Bronchial smooth muscle cell (primary cell): ENCODE data around the gene SPDYE4. TPM values are rescaled to one million over a fixed set of nuclear protein-coding genes. Genes with fewer than 3 reads are reported as not detected.

Experiments used
- total RNA-seq: library from RNA; depleted of rRNA; stranded (reverse); fragments of >200 nt; gene quantifications from 2 replicates; pipeline ENCODE4 v1.2.1, GENCODE V29; 2014

The SPDYE4 gene
- not detected in 2 replicates for total RNA-seq

DNA sequence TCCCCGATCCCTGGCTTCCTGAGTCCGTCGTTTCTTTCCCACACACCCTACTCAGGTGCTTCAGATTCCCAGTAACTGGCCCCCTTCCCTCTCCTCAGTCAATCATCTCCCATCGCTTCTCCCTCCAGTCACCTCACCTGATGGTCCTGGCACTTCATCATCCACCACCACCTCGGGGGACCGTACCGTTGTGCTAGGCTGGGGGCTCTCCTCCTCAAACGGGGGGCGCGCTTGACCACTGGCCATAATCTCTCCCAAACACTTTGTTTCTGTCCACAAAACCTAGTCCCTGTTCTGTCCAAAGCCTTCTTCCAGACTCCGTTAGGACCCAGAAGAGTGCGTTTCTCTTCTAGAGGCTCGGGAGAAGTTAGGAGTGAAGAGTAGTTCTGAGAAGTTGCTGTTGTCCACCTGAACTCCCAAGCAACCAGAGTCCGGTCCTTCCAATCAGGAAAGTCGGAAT lies at the start of gene SPDYE4:
SPDYE4 (minus strand) TSS at position 410 of the 460 bp plus-strand sequence; CDS start at position 246, 164 bp downstream.

DNA sequence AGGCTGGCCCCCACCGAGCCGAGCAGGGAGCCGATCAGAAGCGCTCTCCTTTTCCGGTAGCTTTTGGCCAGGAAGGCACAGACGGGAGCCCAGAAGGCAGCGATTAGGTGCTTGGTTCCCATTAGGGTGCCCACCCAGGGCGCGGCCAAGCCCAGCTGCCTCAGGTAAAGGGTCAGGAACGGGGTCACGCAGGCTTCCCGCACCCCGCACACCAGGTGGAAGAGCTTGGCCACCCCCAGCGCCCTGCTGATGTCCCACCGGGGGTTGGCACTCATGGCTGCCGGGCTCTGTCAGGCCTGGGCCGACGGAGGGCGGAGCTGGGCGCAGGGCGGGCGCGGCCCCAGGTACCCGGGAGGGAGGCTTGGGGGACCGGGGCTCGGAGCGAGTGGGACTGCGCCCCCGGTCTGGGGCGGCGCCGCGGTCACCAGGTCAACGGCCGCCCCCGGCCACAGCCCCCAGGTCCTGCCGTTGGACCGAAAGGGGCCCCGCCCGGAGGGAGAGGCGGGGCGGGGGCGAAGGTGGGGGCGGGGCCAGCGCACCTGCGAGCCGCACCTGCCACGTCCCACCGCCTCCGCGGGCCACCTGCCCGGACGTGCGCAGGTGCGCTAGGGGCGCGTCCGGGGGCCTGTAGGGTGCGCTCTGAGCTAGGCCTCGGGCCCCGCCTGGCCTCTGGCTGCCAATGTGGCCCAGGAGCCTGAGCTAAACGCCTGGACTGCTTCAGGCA lies 40.7 kb upstream of the SPDYE4 start, which contains the start of gene MFSD6L:
MFSD6L (minus strand) TSS at position 520 of the 724 bp plus-strand sequence; CDS start at position 275, 245 bp downstream.

Other genes starting within 250 kb of the SPDYE4 start
- 119 and 120 TPM in 2 replicates for gene MYH10, start 127.8 kb downstream of the SPDYE4 start, total RNA-seq
- gene CCDC42, start 13.7 kb downstream of the SPDYE4 start, total RNA-seq, result not detected in 2 replicates
- gene MFSD6L, start 40.8 kb upstream of the SPDYE4 start, total RNA-seq, result not detected in 2 replicates
- not detected in 2 replicates for gene PIK3R6, start 109.1 kb upstream of the SPDYE4 start, total RNA-seq
- not detected in 2 replicates for gene PIK3R5, start 207.2 kb upstream of the SPDYE4 start, total RNA-seq